Uterus (tissue), 2 donors: ENCODE measurements around the gene ZNF407.

Source experiments
- POLR2A ChIP-seq, 2 donors: fragments of 450-650 bp; IDR thresholded peaks; one replicate each; pipeline ENCODE4 v1.6.1; 2016; ENCODE audit warnings: antibody characterized with exemption in 2 of 2, mild to moderate bottlenecking in 1 of 2, moderate library complexity in 1 of 2
- TF ChIP-seq, protein P1 (sequence below), 4 experiments: fragments of 200-600 bp in 2 of 4; fragments of 450-650 bp in 2 of 4; sonication (generic) in 2 of 4; IDR thresholded peaks; one replicate each; pipeline ENCODE4 v1.5.1; 2016 to 2019; ENCODE audit warnings: antibody characterized with exemption in 4 of 4, mild to moderate bottlenecking in 2 of 4, moderate library complexity in 1 of 4

- TF ChIP-seq, protein P1, sequence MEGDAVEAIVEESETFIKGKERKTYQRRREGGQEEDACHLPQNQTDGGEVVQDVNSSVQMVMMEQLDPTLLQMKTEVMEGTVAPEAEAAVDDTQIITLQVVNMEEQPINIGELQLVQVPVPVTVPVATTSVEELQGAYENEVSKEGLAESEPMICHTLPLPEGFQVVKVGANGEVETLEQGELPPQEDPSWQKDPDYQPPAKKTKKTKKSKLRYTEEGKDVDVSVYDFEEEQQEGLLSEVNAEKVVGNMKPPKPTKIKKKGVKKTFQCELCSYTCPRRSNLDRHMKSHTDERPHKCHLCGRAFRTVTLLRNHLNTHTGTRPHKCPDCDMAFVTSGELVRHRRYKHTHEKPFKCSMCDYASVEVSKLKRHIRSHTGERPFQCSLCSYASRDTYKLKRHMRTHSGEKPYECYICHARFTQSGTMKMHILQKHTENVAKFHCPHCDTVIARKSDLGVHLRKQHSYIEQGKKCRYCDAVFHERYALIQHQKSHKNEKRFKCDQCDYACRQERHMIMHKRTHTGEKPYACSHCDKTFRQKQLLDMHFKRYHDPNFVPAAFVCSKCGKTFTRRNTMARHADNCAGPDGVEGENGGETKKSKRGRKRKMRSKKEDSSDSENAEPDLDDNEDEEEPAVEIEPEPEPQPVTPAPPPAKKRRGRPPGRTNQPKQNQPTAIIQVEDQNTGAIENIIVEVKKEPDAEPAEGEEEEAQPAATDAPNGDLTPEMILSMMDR (IDR thresholded peaks at IDR 0.05) = no peak
- TF ChIP-seq POLR2A (IDR thresholded peaks at IDR 0.05) = no peak
Measured at GRCh38 chr18:74820160-74820780, 222.6 kb downstream of the ZNF407 start.
